OCI-LY7 (cell line): ENCODE data around the gene TNFSF13.

Experiments
- CTCF ChIP-seq: fragments of 200-600 bp; sonication (generic); conservative IDR thresholded peaks from 2 replicates; pipeline ENCODE4 v1.5.1; 2014; ENCODE audit warnings: mild to moderate bottlenecking, antibody characterized with exemption, low read length, moderate library complexity, mixed read lengths
- EZH2phosphoT487 ChIP-seq: fragments of 200-600 bp; sonication (generic); IDR thresholded peaks from 2 replicates; pipeline ENCODE4 v1.6.1; 2018; ENCODE audit warnings: low read depth, borderline replicate concordance, mild to moderate bottlenecking, mixed run types, antibody characterized with exemption, low read length, moderate library complexity, mixed read lengths

GRCh38 chr17:7512105-7512504 lies 46.4 kb upstream of the TNFSF13 start:
- TF ChIP-seq CTCF (no peak), EZH2phosphoT487 (no peak)
